ENCODE data around the gene CA12. TPM values are rescaled to one million over a fixed set of nuclear protein-coding genes. Genes with fewer than 3 reads are reported as not detected.

The CA12 gene
- total RNA-seq, 1 experiment from 2014 or later: 2.8 TPM

DNA sequence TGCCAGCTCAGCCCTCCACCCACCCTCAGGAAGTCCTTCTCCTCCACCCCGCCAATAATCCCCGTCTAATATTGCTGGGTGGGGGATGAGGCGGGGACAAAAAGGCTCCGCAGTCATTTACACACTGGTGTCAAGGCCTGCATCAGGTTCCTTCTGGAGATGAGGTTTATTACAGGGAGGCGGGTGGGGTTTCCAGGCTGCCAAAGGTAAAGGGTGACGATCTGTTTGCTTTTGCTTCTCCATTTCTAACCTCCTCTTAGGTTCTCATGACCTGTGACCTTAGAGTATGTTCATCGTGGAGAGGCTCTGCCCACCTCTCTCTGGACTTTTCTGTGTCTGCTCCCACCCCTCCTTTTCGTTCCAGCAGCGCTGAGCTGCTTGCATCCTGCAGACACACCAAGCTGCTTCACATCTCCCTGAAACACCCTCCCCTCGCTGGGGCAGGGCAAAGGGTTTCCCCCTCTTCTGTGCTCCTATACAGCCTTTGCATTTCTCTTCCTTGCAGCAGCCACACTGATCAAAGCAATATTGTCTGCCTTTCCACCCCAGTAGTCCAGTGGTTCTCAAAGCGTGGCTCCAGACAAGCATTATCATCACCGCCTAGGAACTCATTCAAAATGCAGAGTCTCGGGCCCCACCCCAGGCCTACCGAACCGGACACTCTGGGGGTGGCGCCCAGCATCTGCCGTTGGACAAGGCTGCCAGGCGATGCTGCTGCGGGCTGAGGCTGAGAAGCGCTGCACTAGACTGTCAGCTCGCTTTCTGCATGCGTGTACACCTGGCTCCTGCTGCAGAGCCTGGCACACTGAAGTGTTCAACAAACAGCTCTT, 26.6 kb downstream of the CA12 start:
- no peak overlapping the region for H3K4me3 Mint-ChIP-seq
- no peak for DNase-seq (ENCODE audit: low spot score)
- H3K9me3 Mint-ChIP-seq: 0 out of 2 replicates have a peak, but pooled peaks cover 3% of the 10 kb centered on the region
- no peak overlapping the region for H3K27ac Mint-ChIP-seq
- TF ChIP-seq NFYB (CRISPR knock-in tag; conservative IDR thresholded peaks at IDR 0.05; ENCODE audit: low read depth) (no peak), MYBL2 (CRISPR knock-in tag; IDR thresholded peaks at IDR 0.05) (no peak), FOXK1 (CRISPR knock-in tag; IDR thresholded peaks at IDR 0.05) (no peak), CREM (CRISPR knock-in tag; IDR thresholded peaks at IDR 0.05) (no peak), NR1H2 (CRISPR knock-in tag; IDR thresholded peaks at IDR 0.05) (no peak), USF2 (CRISPR knock-in tag; IDR thresholded peaks at IDR 0.05) (no peak), EMX1 (CRISPR knock-in tag; IDR thresholded peaks at IDR 0.05) (no peak), PRRX2 (CRISPR knock-in tag; IDR thresholded peaks at IDR 0.05) (no peak), ATF3 (CRISPR knock-in tag; conservative IDR thresholded peaks at IDR 0.05) (no peak), ESRRA (CRISPR knock-in tag; IDR thresholded peaks at IDR 0.05; ENCODE audit: borderline replicate concordance) (no peak)
- TF ChIP-seq, protein P1, sequence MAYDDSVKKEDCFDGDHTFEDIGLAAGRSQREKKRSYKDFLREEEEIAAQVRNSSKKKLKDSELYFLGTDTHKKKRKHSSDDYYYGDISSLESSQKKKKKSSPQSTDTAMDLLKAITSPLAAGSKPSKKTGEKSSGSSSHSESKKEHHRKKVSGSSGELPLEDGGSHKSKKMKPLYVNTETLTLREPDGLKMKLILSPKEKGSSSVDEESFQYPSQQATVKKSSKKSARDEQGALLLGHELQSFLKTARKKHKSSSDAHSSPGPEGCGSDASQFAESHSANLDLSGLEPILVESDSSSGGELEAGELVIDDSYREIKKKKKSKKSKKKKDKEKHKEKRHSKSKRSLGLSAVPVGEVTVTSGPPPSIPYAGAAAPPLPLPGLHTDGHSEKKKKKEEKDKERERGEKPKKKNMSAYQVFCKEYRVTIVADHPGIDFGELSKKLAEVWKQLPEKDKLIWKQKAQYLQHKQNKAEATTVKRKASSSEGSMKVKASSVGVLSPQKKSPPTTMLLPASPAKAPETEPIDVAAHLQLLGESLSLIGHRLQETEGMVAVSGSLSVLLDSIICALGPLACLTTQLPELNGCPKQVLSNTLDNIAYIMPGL (CRISPR knock-in tag; IDR thresholded peaks at IDR 0.05): no peak
- ChIA-PET CTCF (interaction anchor here (0.5 kb wide), 1 partner anchor 83 kb away, joined by 5 read pairs; no protein-coding TSS in a partner anchor), POLR2A (no interaction called here)
- peaks cover 9% of the 10 kb centered on the region; the same call in 1 of the 2 replicates for H3K4me1 Mint-ChIP-seq
- peaks cover 3% of the 10 kb centered on the region; the same call in 1 of the 2 replicates for H3K27me3 Mint-ChIP-seq (ENCODE audit: low read depth)
- H3K36me3 Mint-ChIP-seq: no peaks in the 10 kb centered on the region
- ATAC-seq: no peak

- H3K27ac Mint-ChIP-seq: no peak overlapping the region
- TF ChIP-seq, protein P1 (CRISPR knock-in tag; IDR thresholded peaks at IDR 0.05): no peak
- no peak for TF ChIP-seq ZNF263 (CRISPR knock-in tag; IDR thresholded peaks at IDR 0.05; ENCODE audit: low read depth)
- TF ChIP-seq ATF6 (CRISPR knock-in tag; IDR thresholded peaks at IDR 0.05): no peak
- no peak for TF ChIP-seq NR1H2 (CRISPR knock-in tag; IDR thresholded peaks at IDR 0.05)
- no peak for TF ChIP-seq ZNF219 (CRISPR knock-in tag; IDR thresholded peaks at IDR 0.05; ENCODE audit: borderline replicate concordance)
- TF ChIP-seq SMAD3 (CRISPR knock-in tag; IDR thresholded peaks at IDR 0.05; ENCODE audit: borderline replicate concordance): no peak
- TF ChIP-seq ZNF671 (CRISPR knock-in tag; IDR thresholded peaks at IDR 0.05): no peak
- ChIA-PET POLR2A (no interaction called here), CTCF (no interaction called here)
- no peak for DNase-seq (ENCODE audit: low spot score)
- ATAC-seq: no peak
- H3K9me3 Mint-ChIP-seq: no peaks in the 10 kb centered on the region
- no peaks in the 10 kb centered on the region for H3K27me3 Mint-ChIP-seq (ENCODE audit: low read depth)
- H3K4me1 Mint-ChIP-seq: peaks cover 9% of the 10 kb centered on the region; the same call in 1 of the 2 replicates
- no peaks in the 10 kb centered on the region for H3K36me3 Mint-ChIP-seq
- no peak overlapping the region for H3K4me3 Mint-ChIP-seq
These were observed 27.8 kb downstream of the CA12 start for GRCh38 chr15:63353887-63354286.
